GM12891 (cell line): Measurements from ENCODE around the gene FGF10. TPM values are rescaled to one million over a fixed set of nuclear protein-coding genes. Genes with fewer than 3 reads are reported as not detected.

Experiments
- DNase-seq: peaks from one replicate; pipeline ENCODE4 v3.0.0; 2011; ENCODE audit warnings: low spot score; ENCODE audit not compliant: insufficient read length
- FAIRE-seq: peaks from 2 replicates; lab custom pipeline; 2011; peaks lifted over from hg19 to GRCh38; lab: Jason Lieb, UNC
- PAX5 ChIP-seq: IDR thresholded peaks from 2 replicates; pipeline ENCODE4 v1.6.1; 2011; ENCODE audit warnings: low read length, moderate library complexity, mild to moderate bottlenecking; ENCODE audit not compliant: insufficient read depth, severe bottlenecking
- POLR2A ChIP-seq: IDR thresholded peaks from 2 replicates; pipeline ENCODE4 v1.6.1; 2011; ENCODE audit warnings: low read depth, low read length, control low read depth
- POLR2AphosphoS5 ChIP-seq: IDR thresholded peaks from 2 replicates; pipeline ENCODE4 v1.6.1; 2011; ENCODE audit warnings: low read depth, low read length, control low read depth
- POU2F2 ChIP-seq: IDR thresholded peaks from 2 replicates; pipeline ENCODE4 v1.6.1; 2011; ENCODE audit warnings: low read depth, mild to moderate bottlenecking, control low read depth, low read length, moderate library complexity
- SPI1 ChIP-seq: IDR thresholded peaks from 2 replicates; pipeline ENCODE4 v1.6.1; 2011; ENCODE audit warnings: low read depth, low read length, control low read depth
- TAF1 ChIP-seq: IDR thresholded peaks from 2 replicates; pipeline ENCODE4 v1.6.1; 2011; ENCODE audit warnings: low read depth, low read length, control low read depth
- polyA plus RNA-seq: library from polyadenylated mRNA; unstranded; fragments of >200 nt; gene quantifications from one replicate; pipeline ENCODE4 v1.2.1, GENCODE V29; 2012; ENCODE audit warnings: low read depth, missing spikeins, inconsistent platforms; ENCODE audit not compliant: missing spikeins

The FGF10 gene
- not detected for polyA plus RNA-seq

- no peak for DNase-seq
- no peak for TF ChIP-seq PAX5
- no peak for FAIRE-seq
Measured at GRCh38 chr5:44389090-44389822, at the start of gene FGF10. Gene FGF10, minus strand, starts transcription at chr5:44389420. Its CDS starts 738 bp downstream, at chr5:44388682.

DNA sequence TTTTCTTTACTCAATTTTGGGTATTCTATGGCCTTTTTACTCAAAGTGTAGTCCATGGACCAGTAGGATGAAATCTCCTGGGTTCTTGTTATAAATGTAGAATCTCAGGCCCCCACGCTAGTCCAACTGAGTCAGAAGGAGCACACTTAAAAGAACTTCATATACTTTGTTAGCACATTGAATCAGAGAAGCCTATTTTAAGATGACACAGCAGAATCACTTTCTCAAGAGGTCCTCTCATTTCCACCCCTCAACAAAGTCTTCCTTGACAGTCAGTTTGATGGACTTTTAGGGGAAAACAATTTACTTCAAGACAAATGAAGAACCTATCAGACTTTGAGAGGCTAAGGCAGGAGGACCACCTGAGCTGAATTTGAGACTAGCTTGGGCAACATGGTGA lies 37.7 kb upstream of the FGF10 start:
- DNase-seq = no peak
- TF ChIP-seq TAF1 (no peak), POLR2AphosphoS5 (no peak), SPI1 (no peak), POLR2A (no peak), PAX5 (no peak), POU2F2 (no peak)
- no peak for FAIRE-seq

GRCh38 chr5:44412286-44412685 lies 23.1 kb upstream of the FGF10 start:
- TF ChIP-seq POLR2AphosphoS5 = no peak
- TF ChIP-seq SPI1 = no peak
- TF ChIP-seq PAX5 = no peak
- no peak for TF ChIP-seq POU2F2
- no peak for TF ChIP-seq POLR2A
- no peak for TF ChIP-seq TAF1
- FAIRE-seq (no peak), DNase-seq (no peak)

GRCh38 chr5:44402084-44402483 lies 12.9 kb upstream of the FGF10 start:
- FAIRE-seq (no peak), DNase-seq (no peak)
- TF ChIP-seq SPI1 = no peak
- TF ChIP-seq POLR2AphosphoS5 = no peak
- no peak for TF ChIP-seq TAF1
- no peak for TF ChIP-seq PAX5
- no peak for TF ChIP-seq POU2F2
- no peak for TF ChIP-seq POLR2A

DNA sequence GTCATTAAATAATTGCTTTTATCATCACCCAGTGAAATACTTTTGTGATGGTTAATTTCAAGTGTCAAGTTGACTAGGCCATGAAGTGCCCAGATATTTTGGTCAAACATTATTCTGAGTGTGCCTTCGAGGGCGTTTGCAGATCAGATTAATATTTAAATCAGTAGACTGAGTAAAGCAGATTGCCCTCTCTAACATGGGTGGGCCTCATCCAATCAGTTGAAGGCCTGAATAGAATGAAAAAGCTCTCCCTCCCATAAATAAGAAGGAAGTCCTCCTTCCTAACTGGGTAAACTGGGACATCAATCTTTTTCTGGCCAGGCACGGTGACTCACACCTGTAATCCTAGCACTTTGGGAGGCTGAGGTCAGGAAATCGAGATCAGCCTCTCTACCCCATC lies 12.4 kb upstream of the FGF10 start:
- no peak for TF ChIP-seq POLR2AphosphoS5
- no peak for TF ChIP-seq POLR2A
- TF ChIP-seq PAX5 = no peak
- TF ChIP-seq SPI1 = no peak
- TF ChIP-seq TAF1 = no peak
- TF ChIP-seq POU2F2 = no peak
- FAIRE-seq (no peak), DNase-seq (no peak)

DNA sequence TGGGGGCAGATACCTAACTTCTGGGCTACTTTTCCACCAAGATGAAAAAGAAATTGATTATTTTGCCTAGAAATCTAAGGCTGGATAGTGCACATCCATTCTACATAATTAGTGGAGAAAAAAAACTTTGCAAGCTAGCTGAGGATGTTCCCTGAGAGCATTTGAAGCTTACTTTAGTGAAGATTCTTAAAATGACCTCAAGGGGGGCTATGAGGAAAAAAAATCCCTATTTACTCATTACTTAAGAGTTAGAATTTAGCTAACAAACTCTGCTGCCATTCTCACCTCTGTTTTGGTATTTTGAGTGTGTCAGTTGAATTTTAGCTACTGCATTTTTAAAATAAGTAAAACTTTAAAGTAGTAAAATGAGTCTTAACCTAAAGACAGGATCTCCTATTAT lies 9.2 kb upstream of the FGF10 start:
- no peak for DNase-seq
- TF ChIP-seq TAF1 = no peak
- TF ChIP-seq POLR2AphosphoS5 = no peak
- TF ChIP-seq PAX5 = no peak
- no peak for TF ChIP-seq POLR2A
- no peak for TF ChIP-seq SPI1
- no peak for TF ChIP-seq POU2F2
- no peak for FAIRE-seq

DNA sequence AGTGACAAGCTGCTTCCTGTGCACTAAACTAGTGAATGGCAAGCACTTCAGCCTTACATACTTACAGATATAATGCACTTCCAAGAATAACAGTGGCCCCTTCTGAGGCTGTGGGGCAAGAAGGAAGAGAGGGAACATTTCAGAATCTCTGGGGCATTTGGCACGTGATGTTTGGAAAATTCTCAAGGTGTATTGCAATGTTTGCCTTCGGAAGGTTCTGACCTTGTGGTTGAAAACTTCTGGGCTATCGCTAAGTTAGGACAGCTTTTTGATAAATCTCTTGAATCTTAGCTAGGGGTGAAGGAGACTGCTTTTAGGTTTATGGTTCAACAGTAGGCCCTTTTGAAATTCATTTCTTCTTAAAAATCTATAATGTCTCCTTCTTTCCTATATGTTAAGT lies 7.1 kb upstream of the FGF10 start:
- TF ChIP-seq SPI1 (no peak), POLR2A (no peak)
- FAIRE-seq (no peak), DNase-seq (no peak)

DNA sequence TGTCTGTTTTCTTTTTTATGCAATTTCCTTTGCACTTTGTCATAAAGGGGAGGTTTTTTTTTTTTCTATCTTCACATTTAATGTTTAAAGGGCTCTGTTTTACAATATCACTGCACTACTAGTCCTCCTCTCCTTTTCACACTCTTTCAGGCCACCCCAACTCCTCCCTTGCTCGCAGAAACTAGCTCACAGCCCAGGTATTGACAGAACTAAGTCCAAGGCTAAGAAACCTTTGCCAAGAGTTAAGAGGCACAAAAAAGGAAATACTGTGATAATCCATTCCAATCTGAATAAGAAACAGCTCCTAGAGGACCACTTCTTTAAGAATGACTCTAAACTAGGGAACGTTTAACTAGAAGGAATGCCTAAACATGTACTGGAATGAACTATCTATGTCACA lies 1.1 kb upstream of the FGF10 start:
- no peak for FAIRE-seq

DNA sequence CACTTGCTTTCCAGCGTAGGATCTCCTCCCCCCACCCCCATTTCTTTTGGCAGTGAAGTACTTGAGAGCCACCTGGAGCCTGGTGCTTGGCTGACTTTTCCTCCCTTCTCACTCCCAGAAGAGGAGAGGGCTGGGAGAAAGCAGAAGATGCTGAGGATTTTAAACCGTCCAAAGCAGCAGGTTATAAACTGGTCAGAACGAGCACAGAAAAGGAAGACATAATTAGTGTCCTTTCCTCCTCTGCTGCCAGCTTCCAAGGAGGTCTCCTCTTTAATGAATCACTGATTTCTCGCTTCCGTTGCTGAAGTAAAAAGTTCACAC lies 563 bp upstream of the FGF10 start:
- DNase-seq = no peak
- no peak for FAIRE-seq
- TF ChIP-seq POLR2A (no peak), POLR2AphosphoS5 (no peak), SPI1 (no peak), POU2F2 (no peak), PAX5 (no peak), TAF1 (no peak)

More for the DNA sequence above, 1.1 kb upstream of the FGF10 start:
- no peak for DNase-seq
- TF ChIP-seq POLR2AphosphoS5 = no peak
- TF ChIP-seq SPI1 = no peak
- TF ChIP-seq POLR2A = no peak
- TF ChIP-seq POU2F2 = no peak
- no peak for TF ChIP-seq PAX5
- TF ChIP-seq TAF1 = no peak
